ENCODE results near the gene HCFC1.

Gene HCFC1

GRCh38 chrX:153927922-153928760 is 43.5 kb downstream of the HCFC1 start:
- H3K27me3 ChIP-seq (replicated peaks in 2 of 5; ENCODE audit: control insufficient read depth in 4 of 5, insufficient read depth in 5 of 5, low read length in 4 of 5): peaks cover 0 to 12% (median 0%) of the 10 kb centered on the region in 5 experiments
- POLR2A ChIA-PET: interaction anchor here (0.6 to 3.0 kb wide), 8 partner anchors 10 to 145 kb away, joined by 3 to 20 read pairs (median 6); partner anchors contain the start of gene HCFC1
- peaks cover 5 to 64% (median 51%) of the 10 kb centered on the region in 4 experiments for H3K4me1 ChIP-seq (ENCODE audit: control extremely low read depth in 1 of 4, control insufficient read depth in 4 of 4, insufficient read depth in 4 of 4, low read length in 3 of 4)
- DNase-seq: peak; percentile 96 to 99 (median 98)
- 23% methylated on average over 43 of the region's 76 CpGs for WGBS (ENCODE audit: insufficient coverage)
- H3K27ac ChIP-seq (ENCODE audit: insufficient read depth in 1 of 2, low read depth in 1 of 2, low read length in 2 of 2, poor library complexity in 1 of 2, severe bottlenecking in 2 of 2): peak overlapping the region; percentile 86 to 93
- H3K9me3 ChIP-seq (ENCODE audit: control extremely low read depth in 1 of 5, control insufficient read depth in 4 of 5, insufficient read depth in 2 of 5, low read depth in 1 of 5, low read length in 4 of 5): no peaks in the 10 kb centered on the region
- peaks cover 0 to 33% (median 17%) of the 10 kb centered on the region in 4 experiments for H3K36me3 ChIP-seq (ENCODE audit: control insufficient read depth in 4 of 4, insufficient read depth in 4 of 4, low read length in 3 of 4)
- CTCF ChIA-PET: interaction anchor here (19.1 kb wide), 1 partner anchor 17 kb away, joined by 482 read pairs; the partner anchor contains the start of gene RENBP
- H3K4me3 ChIP-seq (ENCODE audit: control insufficient read depth in 1 of 7, extremely low read depth in 1 of 7, insufficient read depth in 4 of 7, low read depth in 2 of 7, low read length in 6 of 7): peak overlapping the region; percentile 67 to 84 (median 72)

- 23% methylated on average over 8 of the region's 8 CpGs for WGBS (ENCODE audit: insufficient coverage)
- CTCF ChIA-PET: interaction anchor here (19.1 kb wide), 1 partner anchor 17 kb away, joined by 482 read pairs; the partner anchor contains the start of gene RENBP
- DNase-seq: no peak
- peaks cover 6 to 70% (median 57%) of the 10 kb centered on the region in 4 experiments for H3K4me1 ChIP-seq (ENCODE audit: control extremely low read depth in 1 of 4, control insufficient read depth in 4 of 4, insufficient read depth in 4 of 4, low read length in 3 of 4)
- no peaks in the 10 kb centered on the region for H3K9me3 ChIP-seq (ENCODE audit: control extremely low read depth in 1 of 5, control insufficient read depth in 4 of 5, insufficient read depth in 2 of 5, low read depth in 1 of 5, low read length in 4 of 5)
- POLR2A ChIA-PET: interaction anchor here (1.4 to 3.0 kb wide), 5 partner anchors 11 to 44 kb away, joined by 4 to 20 read pairs (median 8); partner anchors contain the start of gene HCFC1
- H3K36me3 ChIP-seq (ENCODE audit: control insufficient read depth in 4 of 4, insufficient read depth in 4 of 4, low read length in 3 of 4): peaks cover 0 to 33% (median 17%) of the 10 kb centered on the region in 4 experiments
- peak overlapping the region; percentile 86 to 93 for H3K27ac ChIP-seq (ENCODE audit: insufficient read depth in 1 of 2, low read depth in 1 of 2, low read length in 2 of 2, poor library complexity in 1 of 2, severe bottlenecking in 2 of 2)
- peaks cover 0 to 12% (median 0%) of the 10 kb centered on the region in 5 experiments for H3K27me3 ChIP-seq (replicated peaks in 2 of 5; ENCODE audit: control insufficient read depth in 4 of 5, insufficient read depth in 5 of 5, low read length in 4 of 5)
- peak overlapping the region; percentile 67 to 84 (median 72) for H3K4me3 ChIP-seq (ENCODE audit: control insufficient read depth in 1 of 7, extremely low read depth in 1 of 7, insufficient read depth in 4 of 7, low read depth in 2 of 7, low read length in 6 of 7)
Observed at GRCh38 chrX:153927672-153927921, 44.0 kb downstream of the HCFC1 start.

GRCh38 chrX:153926858-153927671 is 44.6 kb downstream of the HCFC1 start:
- ChIA-PET CTCF (interaction anchor here (0.8 to 19.1 kb wide), 4 partner anchors 18 to 201 kb away, joined by 3 to 482 read pairs (median 10); partner anchors contain the start of genes HCFC1 and RENBP), POLR2A (interaction anchor here (0.5 to 3.0 kb wide), 9 partner anchors 8 to 628 kb away, joined by 3 to 20 read pairs (median 5); partner anchors contain the start of genes HCFC1 and NAA10)
- Histone ChIP-seq H3K27ac (ENCODE audit: insufficient read depth in 1 of 2, low read depth in 1 of 2, low read length in 2 of 2, poor library complexity in 1 of 2, severe bottlenecking in 2 of 2) (peak overlapping the region; percentile 86 to 93), H3K9me3 (ENCODE audit: control extremely low read depth in 1 of 5, control insufficient read depth in 4 of 5, insufficient read depth in 2 of 5, low read depth in 1 of 5, low read length in 4 of 5) (no peaks in the 10 kb centered on the region), H3K4me1 (ENCODE audit: control extremely low read depth in 1 of 4, control insufficient read depth in 4 of 4, insufficient read depth in 4 of 4, low read length in 3 of 4) (peaks cover 9 to 75% (median 61%) of the 10 kb centered on the region in 4 experiments), H3K4me3 (ENCODE audit: control insufficient read depth in 1 of 7, extremely low read depth in 1 of 7, insufficient read depth in 4 of 7, low read depth in 2 of 7, low read length in 6 of 7) (peak overlapping the region; percentile 67 to 84 (median 72)), H3K36me3 (ENCODE audit: control insufficient read depth in 4 of 4, insufficient read depth in 4 of 4, low read length in 3 of 4) (peaks cover 0 to 29% (median 15%) of the 10 kb centered on the region in 4 experiments), H3K27me3 (replicated peaks in 2 of 5; ENCODE audit: control insufficient read depth in 4 of 5, insufficient read depth in 5 of 5, low read length in 4 of 5) (peaks cover 0 to 15% (median 0%) of the 10 kb centered on the region in 5 experiments)
- WGBS (ENCODE audit: insufficient coverage): 33% methylated on average over 18 of the region's 31 CpGs
- DNase-seq: peak; percentile 90 to 98 (median 97)

DNA sequence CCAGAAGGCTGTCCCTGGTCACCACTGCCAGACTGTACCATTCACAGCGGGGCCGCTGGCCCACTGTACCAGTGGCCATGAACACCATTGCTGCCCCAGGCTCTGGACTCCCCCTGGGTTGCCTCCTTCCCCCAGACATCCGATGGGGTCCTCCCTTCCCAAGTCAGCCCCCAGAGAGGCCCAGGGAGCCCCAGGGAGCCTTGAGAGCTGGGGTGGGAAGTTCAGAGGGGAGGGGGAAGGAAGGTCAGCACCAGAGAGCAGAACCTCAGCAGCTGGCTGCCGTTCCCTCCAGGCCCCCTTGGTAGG is 45.1 kb downstream of the HCFC1 start:
- peak overlapping the region; percentile 3 to 82 (median 72) for H3K4me3 ChIP-seq (ENCODE audit: control insufficient read depth in 1 of 7, extremely low read depth in 1 of 7, insufficient read depth in 4 of 7, low read depth in 2 of 7, low read length in 6 of 7)
- WGBS (ENCODE audit: insufficient coverage): 5% methylated on average over 3 of the region's 4 CpGs
- no peaks in the 10 kb centered on the region for H3K9me3 ChIP-seq (ENCODE audit: control extremely low read depth in 1 of 5, control insufficient read depth in 4 of 5, insufficient read depth in 2 of 5, low read depth in 1 of 5, low read length in 4 of 5)
- CTCF ChIA-PET: interaction anchor here (0.8 to 19.1 kb wide), 4 partner anchors 18 to 201 kb away, joined by 3 to 482 read pairs (median 10); partner anchors contain the start of genes HCFC1 and RENBP
- H3K36me3 ChIP-seq (ENCODE audit: control insufficient read depth in 4 of 4, insufficient read depth in 4 of 4, low read length in 3 of 4): peaks cover 0 to 26% (median 14%) of the 10 kb centered on the region in 4 experiments
- H3K4me1 ChIP-seq (ENCODE audit: control extremely low read depth in 1 of 4, control insufficient read depth in 4 of 4, insufficient read depth in 4 of 4, low read length in 3 of 4): peaks cover 9 to 81% (median 67%) of the 10 kb centered on the region in 4 experiments
- POLR2A ChIA-PET: interaction anchor here (0.5 to 3.2 kb wide), 9 partner anchors 9 to 628 kb away, joined by 3 to 20 read pairs (median 5); partner anchors contain the start of genes HCFC1 and NAA10
- H3K27me3 ChIP-seq (replicated peaks in 2 of 5; ENCODE audit: control insufficient read depth in 4 of 5, insufficient read depth in 5 of 5, low read length in 4 of 5): peaks cover 0 to 20% (median 0%) of the 10 kb centered on the region in 5 experiments
- peak overlapping the region; percentile 58 to 93 for H3K27ac ChIP-seq (ENCODE audit: insufficient read depth in 1 of 2, low read depth in 1 of 2, low read length in 2 of 2, poor library complexity in 1 of 2, severe bottlenecking in 2 of 2)
- no peak for DNase-seq

DNA sequence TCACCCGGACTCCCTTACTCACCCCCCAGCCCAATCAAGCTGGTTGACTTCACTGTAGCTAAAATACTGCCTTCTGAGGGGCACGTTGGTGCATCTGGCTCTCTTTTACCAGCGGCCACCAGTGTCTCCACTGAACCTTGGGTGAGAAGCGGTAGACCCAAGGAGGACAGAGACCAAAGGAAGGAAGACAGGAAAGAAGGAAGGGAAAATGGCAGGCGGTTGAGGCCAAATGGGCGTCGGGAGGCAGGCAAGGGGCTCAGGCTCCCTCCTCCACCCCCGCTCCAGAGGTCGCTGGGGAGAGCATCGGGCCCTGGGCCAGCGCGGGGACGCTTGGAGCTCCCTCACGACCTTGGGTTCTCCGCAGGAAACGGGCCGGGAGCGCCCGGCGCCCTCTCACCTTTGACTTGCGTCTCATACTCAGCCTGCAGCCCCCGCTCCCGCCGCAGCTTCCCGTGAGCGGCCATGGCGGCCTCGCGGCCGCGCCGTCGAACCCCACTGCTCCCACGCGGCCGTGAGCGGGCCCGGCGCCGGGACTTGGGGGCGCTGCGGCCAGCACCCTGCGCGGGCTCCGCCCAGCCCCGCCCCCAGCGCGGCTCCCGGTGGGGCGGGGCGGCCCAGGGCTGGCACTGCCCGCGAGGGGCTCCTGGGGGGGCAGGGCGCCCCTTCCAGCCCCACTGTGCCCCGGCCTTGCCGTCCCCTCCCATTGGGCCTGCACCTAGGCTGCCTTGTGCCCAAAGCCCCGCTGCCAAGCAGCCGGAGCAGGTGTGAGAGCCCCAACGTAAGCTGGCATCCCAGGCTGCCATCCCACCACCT is 45.7 kb downstream of the HCFC1 start, which contains the start of gene ARHGAP4:
TSS of gene ARHGAP4 (minus strand) at position 526 of the 813 bp plus-strand sequence. CDS start at position 464, 62 bp downstream.
- 24% methylated on average over 59 of the region's 59 CpGs for WGBS (ENCODE audit: insufficient coverage)
- DNase-seq: peak in 2 of 3 donors; percentile 58 to 64
- Histone ChIP-seq H3K27me3 (replicated peaks in 2 of 5; ENCODE audit: control insufficient read depth in 4 of 5, insufficient read depth in 5 of 5, low read length in 4 of 5) (peaks cover 0 to 21% (median 0%) of the 10 kb centered on the region in 5 experiments), H3K4me1 (ENCODE audit: control extremely low read depth in 1 of 4, control insufficient read depth in 4 of 4, insufficient read depth in 4 of 4, low read length in 3 of 4) (peaks cover 9 to 81% (median 69%) of the 10 kb centered on the region in 4 experiments), H3K36me3 (ENCODE audit: control insufficient read depth in 4 of 4, insufficient read depth in 4 of 4, low read length in 3 of 4) (peaks cover 0 to 23% (median 11%) of the 10 kb centered on the region in 4 experiments), H3K27ac (ENCODE audit: insufficient read depth in 1 of 2, low read depth in 1 of 2, low read length in 2 of 2, poor library complexity in 1 of 2, severe bottlenecking in 2 of 2) (peak within 1 kb of the TSS; percentile 86 to 93), H3K4me3 (ENCODE audit: control insufficient read depth in 1 of 7, extremely low read depth in 1 of 7, insufficient read depth in 4 of 7, low read depth in 2 of 7, low read length in 6 of 7) (peak within 1 kb of the TSS; percentile 43 to 84 (median 74)), H3K9me3 (ENCODE audit: control extremely low read depth in 1 of 5, control insufficient read depth in 4 of 5, insufficient read depth in 2 of 5, low read depth in 1 of 5, low read length in 4 of 5) (no peaks in the 10 kb centered on the region)
- CTCF ChIA-PET: interaction anchor here (0.8 to 19.1 kb wide), 9 partner anchors 7 to 200 kb away, joined by 3 to 482 read pairs (median 5); partner anchors contain the start of genes HCFC1 and RENBP
- POLR2A ChIA-PET: interaction anchor here (0.5 to 3.2 kb wide), 9 partner anchors 9 to 629 kb away, joined by 3 to 20 read pairs (median 4); partner anchors contain the start of genes HCFC1 and NAA10

All from common myeloid progenitor, CD34-positive (primary cell).